Left ventricle myocardium inferior (tissue), 1 donor: Measurements from ENCODE around the gene G3BP1. TPM values are rescaled to one million over a fixed set of nuclear protein-coding genes. Genes with fewer than 3 reads are reported as not detected.
A peak's percentile ranks its signal among the peaks of the same experiment; 100 is the strongest.

ENCODE experiments used
- DNase-seq: peaks from one replicate; pipeline ENCODE4 v3.0.0-alpha.2; 2020
- H3K27ac ChIP-seq: fragments of 200-600 bp; replicated peaks from 2 replicates; pipeline ENCODE4 v1.8.0; 2021
- H3K27me3 ChIP-seq: fragments of 200-600 bp; 2 replicates; pipeline ENCODE4 v1.8.0; 2021; ENCODE audit warnings: low read depth
- H3K36me3 ChIP-seq: fragments of 200-600 bp; 2 replicates; pipeline ENCODE4 v1.8.0; 2021
- H3K4me1 ChIP-seq: fragments of 200-600 bp; 2 replicates; pipeline ENCODE4 v1.8.0; 2021
- H3K4me3 ChIP-seq: fragments of 200-600 bp; 2 replicates; pipeline ENCODE4 v1.8.0; 2021; ENCODE audit warnings: mild to moderate bottlenecking, moderate library complexity
- H3K9me3 ChIP-seq: fragments of 200-600 bp; replicated peaks from 2 replicates; pipeline ENCODE4 v1.8.0; 2021
- CTCF ChIP-seq: fragments of 200-600 bp; IDR thresholded peaks from 2 replicates; pipeline ENCODE4 v1.8.0; 2021; ENCODE audit warnings: antibody characterized with exemption, mild to moderate bottlenecking, borderline replicate concordance
- intact Hi-C: fragments of 100-400 bp; cut with micrococcal nuclease; formaldehyde crosslinking; loops from one replicate; pipeline ENCODE4 v1.11.0; 2022
- total RNA-seq: library from RNA; stranded (reverse); fragmentation: NEBNext Ultra II Directional; extraction: Animal tissue kit (Norgen Biotek cat#: 25700); gene quantifications from one replicate; pipeline ENCODE4 v1.2.1, GENCODE V29; 2021
- donor health status: DM: no; HTN: yes; CAD: no; lungs with severe emphysema.

Gene G3BP1
- total RNA-seq, 1 donor from 2014 or later = 95.0 TPM

- DNase-seq = no peak
- no peaks in the 10 kb centered on the region for H3K27me3 ChIP-seq
- peaks cover 50% of the 10 kb centered on the region for H3K4me1 ChIP-seq
- no peak for TF ChIP-seq CTCF
- H3K36me3 ChIP-seq = peaks cover 94% of the 10 kb centered on the region
- H3K27ac ChIP-seq = peak overlapping the region; percentile 21
- H3K9me3 ChIP-seq = no peaks in the 10 kb centered on the region
- intact Hi-C loops = no loop called here
- H3K4me3 ChIP-seq = no peak overlapping the region
Measured at GRCh38 chr5:151800532-151800931, 28.8 kb downstream of the G3BP1 start.

- no peaks in the 10 kb centered on the region for H3K27me3 ChIP-seq
- peaks cover 57% of the 10 kb centered on the region for H3K36me3 ChIP-seq
- DNase-seq = no peak
Measured at GRCh38 chr5:151805414-151806223, 33.9 kb downstream of the G3BP1 start.

GRCh38 chr5:151808451-151809169 is 36.9 kb downstream of the G3BP1 start:
- H3K4me3 ChIP-seq = no peak overlapping the region
- no peak for TF ChIP-seq CTCF
- H3K27ac ChIP-seq = no peak overlapping the region
- H3K36me3 ChIP-seq = peaks cover 27% of the 10 kb centered on the region
- H3K27me3 ChIP-seq = no peaks in the 10 kb centered on the region
- no peak for DNase-seq
- peaks cover 81% of the 10 kb centered on the region for H3K4me1 ChIP-seq
- H3K9me3 ChIP-seq = no peaks in the 10 kb centered on the region
- intact Hi-C loops = no loop called here

More at GRCh38 chr5:151805414-151806223, 33.9 kb downstream of the G3BP1 start:
- intact Hi-C loops = no loop called here
- H3K4me1 ChIP-seq = peaks cover 64% of the 10 kb centered on the region
- no peak for TF ChIP-seq CTCF
- H3K9me3 ChIP-seq = no peaks in the 10 kb centered on the region
- H3K4me3 ChIP-seq = no peak overlapping the region
- H3K27ac ChIP-seq = peak overlapping the region; percentile 11

GRCh38 chr5:151810449-151810848 is 38.7 kb downstream of the G3BP1 start:
- intact Hi-C loops = no loop called here
- DNase-seq = no peak
- Histone ChIP-seq H3K4me1 (peaks cover 73% of the 10 kb centered on the region), H3K36me3 (peaks cover 14% of the 10 kb centered on the region), H3K27ac (peak overlapping the region; percentile 74), H3K27me3 (no peaks in the 10 kb centered on the region), H3K9me3 (no peaks in the 10 kb centered on the region), H3K4me3 (no peak overlapping the region)
- no peak for TF ChIP-seq CTCF

GRCh38 chr5:151810897-151811296 is 39.1 kb downstream of the G3BP1 start:
- Histone ChIP-seq H3K27me3 (no peaks in the 10 kb centered on the region), H3K4me1 (peaks cover 70% of the 10 kb centered on the region), H3K9me3 (no peaks in the 10 kb centered on the region), H3K27ac (peak overlapping the region; percentile 74), H3K4me3 (no peak overlapping the region), H3K36me3 (peaks cover 14% of the 10 kb centered on the region)
- intact Hi-C loops = no loop called here
- no peak for TF ChIP-seq CTCF
- DNase-seq = no peak
